K562 (cell line): ENCODE results near the gene TLR2. TPM values are rescaled to one million over a fixed set of nuclear protein-coding genes. Genes with fewer than 3 reads are reported as not detected.

Experiments
- ATAC-seq: fragments of 200-7000 bp; cut with Tn5 transposase; 3 replicates; pipeline ENCODE4 v1.9.1; 2020; ENCODE audit warnings: moderate library complexity
- BruUV-seq: library from RNA; stranded (reverse); fragments of 400-500 nt; replicated peaks from 2 replicates; lab custom pipeline; 2021; lab: Mats Ljungman, UMichigan
- CTCF ChIA-PET: fragments of 300-600 bp; formaldehyde crosslinking; extraction: SDS; loops from one replicate; lab custom pipeline; 2021; ENCODE audit warnings: low intra/inter-chr PET ratio; lab: Yijun Ruan, JAX
- POLR2A ChIA-PET: fragments of 300-600, 350-650 bp; sonication (Branson Sonifier 250); formaldehyde crosslinking; extraction: SDS; loops from one replicate; lab custom pipeline; 2021; ENCODE audit warnings: antibody characterized with exemption, inconsistent platforms; lab: Yijun Ruan, JAX
- DNase-seq, 4 experiments: peaks; one replicate each; pipeline versions ENCODE4 v3.0.0 to v3.0.0-alpha.2; 2011 to 2018; ENCODE audit warnings: low spot score in 3 of 4, mixed read lengths in 3 of 4; ENCODE audit errors: extremely low read depth in 1 of 4
- FAIRE-seq: peaks from 2 replicates; lab custom pipeline; 2011; peaks lifted over from hg19 to GRCh38; lab: Jason Lieb, UNC
- H2AFZ ChIP-seq: 2 replicates; pipeline ENCODE4 v1.6.0; 2011; ENCODE audit warnings: low read depth, low read length, control low read depth, inconsistent platforms
- H3K27ac ChIP-seq: fragments of 200-600 bp; 3 replicates; pipeline ENCODE4 v1.8.0; 2011; ENCODE audit warnings: low read depth, mild to moderate bottlenecking, control low read depth, inconsistent platforms, low read length, moderate library complexity, mixed read lengths; ENCODE audit errors: extremely low read depth
- H3K27me3 ChIP-seq, 2 experiments: fragments of 300-600 bp in 1 of 2; 2 replicates in 1 of 2; 3 replicates in 1 of 2; pipeline versions ENCODE4 v1.6.0 to v1.8.0; 2011; ENCODE audit warnings: inconsistent platforms in 2 of 2, low read length in 2 of 2, mild to moderate bottlenecking in 1 of 2, mixed read lengths in 1 of 2, moderate library complexity in 1 of 2; ENCODE audit not compliant: control insufficient read depth in 2 of 2, insufficient read depth in 2 of 2
- H3K36me3 ChIP-seq: fragments of 300-600 bp; 3 replicates; pipeline ENCODE4 v1.8.0; 2011; ENCODE audit warnings: mild to moderate bottlenecking, low read length, inconsistent platforms; ENCODE audit not compliant: control insufficient read depth, insufficient read depth
- H3K4me1 ChIP-seq, 2 experiments: fragments of 200-600 bp in 1 of 2; replicated peaks in 1 of 2; 2 replicates in 1 of 2; 3 replicates in 1 of 2; pipeline versions ENCODE4 v1.5.1 to v1.8.0; 2011; ENCODE audit warnings: inconsistent platforms in 2 of 2, low read length in 2 of 2, mild to moderate bottlenecking in 1 of 2, mixed read lengths in 1 of 2, moderate library complexity in 1 of 2; ENCODE audit not compliant: control insufficient read depth in 2 of 2, insufficient read depth in 2 of 2
- H3K4me2 ChIP-seq: 2 replicates; pipeline ENCODE4 v1.6.1; 2011; ENCODE audit warnings: low read length, control low read depth, inconsistent platforms, mixed read lengths; ENCODE audit not compliant: insufficient read depth
- H3K4me3 ChIP-seq: fragments of 200-600 bp; sonication (generic), shearing (Covaris generic); 2 replicates; pipeline ENCODE4 v1.5.1; 2016; ENCODE audit warnings: control low read depth, inconsistent platforms
- H3K79me2 ChIP-seq: fragments of 200-600 bp; 3 replicates; pipeline ENCODE4 v1.8.0; 2011; ENCODE audit warnings: low read length, inconsistent platforms; ENCODE audit not compliant: control insufficient read depth, insufficient read depth
- H3K9ac ChIP-seq, 2 experiments: 2 replicates each; pipeline versions ENCODE4 v1.6.0 to v1.6.1; 2011; ENCODE audit warnings: low read depth in 2 of 2, low read length in 2 of 2, control low read depth in 1 of 2, inconsistent platforms in 1 of 2, mild to moderate bottlenecking in 1 of 2, mixed read lengths in 1 of 2; ENCODE audit not compliant: insufficient read depth in 1 of 2
- H3K9me1 ChIP-seq: one replicate; pipeline ENCODE4 v1.6.0; 2011; ENCODE audit warnings: inconsistent platforms, mild to moderate bottlenecking, low read length, moderate library complexity; ENCODE audit not compliant: control insufficient read depth, insufficient read depth
- H3K9me3 ChIP-seq: replicated peaks from 2 replicates; pipeline ENCODE4 v1.5.1; 2011; ENCODE audit warnings: low read depth, low read length, inconsistent platforms; ENCODE audit not compliant: control insufficient read depth, insufficient read depth
- H4K20me1 ChIP-seq: replicated peaks from 2 replicates; pipeline ENCODE4 v1.6.1; 2011; ENCODE audit warnings: low read length, inconsistent platforms, mixed read lengths; ENCODE audit not compliant: control insufficient read depth, insufficient read depth
- DPF2 ChIP-seq: fragments of 450-650 bp; IDR thresholded peaks from 2 replicates; pipeline ENCODE4 v1.6.1; 2016
- HDAC6 ChIP-seq: IDR thresholded peaks from 2 replicates; pipeline ENCODE4 v1.6.1; 2012; ENCODE audit warnings: low read depth, mild to moderate bottlenecking, control low read depth, inconsistent platforms, low read length, moderate library complexity
- KAT7 ChIP-seq: sonication (generic); formaldehyde crosslinking; IDR thresholded peaks from 2 replicates; pipeline ENCODE4 v1.8.0; 2022; ENCODE audit warnings: missing genetic modification reagents, mild to moderate bottlenecking, borderline replicate concordance
- KLF6 ChIP-seq: fragments of 250-450 bp; sonication (Bioruptor Pico); IDR thresholded peaks from 2 replicates; pipeline ENCODE4 v1.4.0; 2020; ENCODE audit warnings: mild to moderate bottlenecking, moderate library complexity, borderline replicate concordance
- TEAD1 ChIP-seq, 2 experiments: fragments of 450-650 bp in 1 of 2; sonication (generic) in 1 of 2; formaldehyde crosslinking; IDR thresholded peaks; 2 replicates each; pipeline versions ENCODE4 v1.4.0 to v1.8.0; 2020 to 2022; ENCODE audit warnings: mild to moderate bottlenecking in 2 of 2, missing genetic modification reagents in 1 of 2
- XRCC5 ChIP-seq: fragments of 200-400 bp; formaldehyde crosslinking; IDR thresholded peaks from 2 replicates; pipeline ENCODE4 v1.6.1; 2017; ENCODE audit warnings: low read depth, mild to moderate bottlenecking, low read length
- ZBTB8A ChIP-seq: fragments of 450-650 bp; IDR thresholded peaks from 2 replicates; pipeline ENCODE4 v1.6.1; 2018; ENCODE audit warnings: mild to moderate bottlenecking, moderate library complexity; ENCODE audit not compliant: partially characterized antibody
- ZNF699 ChIP-seq: fragments of 250-450 bp; sonication (Bioruptor Pico); IDR thresholded peaks from 2 replicates; pipeline ENCODE4 v1.8.0; 2021; ENCODE audit warnings: mild to moderate bottlenecking, moderate library complexity; ENCODE audit not compliant: insufficient replicate concordance
- ZNF717 ChIP-seq: fragments of 250-450 bp; sonication (Bioruptor Pico); IDR thresholded peaks from 2 replicates; pipeline ENCODE4 v1.5.0; 2021
- WGBS: fragments of 100-300 bp; shearing (Covaris generic); methylation state at CpG from one replicate; pipeline ENCODE4 v1.1.6; 2016; ENCODE audit warnings: low coverage, mixed read lengths; ENCODE audit not compliant: insufficient coverage; ENCODE audit errors: missing lambda C conversion rate; 5-methylcytosine and 5-hydroxymethylcytosine counted together
- in situ Hi-C: fragments of 300-500 bp; cut with MboI; formaldehyde crosslinking; loops from 4 replicates; pipeline ENCODE4 v1.15.0; 2018; ENCODE audit warnings: inconsistent platforms, mixed read lengths
- intact Hi-C: fragments of 100-400 bp; cut with micrococcal nuclease; formaldehyde crosslinking; loops from 2 replicates; pipeline ENCODE4 v1.14.2; 2022
- polyA plus RNA-seq, 8 experiments: library from polyadenylated mRNA; depleted of rRNA in 4 of 8; stranded (reverse) in 5 of 8; unstranded in 3 of 8; fragments of >200 nt; fragmentation: Nextera tagmentation in 2 of 8; fragmentation: Illumina TruSeq in 1 of 8; extraction: Ambion mirVana in 2 of 8; extraction: Trizol in 1 of 8; gene quantifications; 2 replicates each; pipeline versions ENCODE4 v1.2.1 to v1.2.3, GENCODE V29; 2011 to 2014; ENCODE audit warnings: inconsistent platforms in 1 of 8, missing spikeins in 1 of 8
- total RNA-seq, 7 experiments: library from RNA; depleted of rRNA in 6 of 7; stranded (reverse); fragments of >200 nt in 6 of 7; fragmentation: Illumina TruSeq in 2 of 7; extraction: Trizol in 2 of 7; gene quantifications; 2 replicates each; pipeline versions ENCODE4 v1.2.1 to v1.2.3, GENCODE V29; 2011 to 2021; ENCODE audit warnings: low replicate concordance in 1 of 7
- TF ChIP-seq, protein P1 (sequence below): sonication (generic); formaldehyde crosslinking; IDR thresholded peaks from 2 replicates; pipeline ENCODE4 v1.9.0; 2022; ENCODE audit warnings: mild to moderate bottlenecking, missing genetic modification reagents
- TF ChIP-seq, protein P2 (sequence below), 3 experiments: fragments of 200-800 bp in 1 of 3; fragments of 250-450 bp in 1 of 3; fragments of 450-650 bp in 1 of 3; sonication (Bioruptor Pico) in 1 of 3; sonication (Bioruptor generic) in 1 of 3; formaldehyde crosslinking in 1 of 3; IDR thresholded peaks; 2 replicates each; pipeline versions ENCODE4 v1.6.1 to v1.8.0; 2016 to 2022; ENCODE audit warnings: mild to moderate bottlenecking in 2 of 3, missing genetic modification characterization in 2 of 3, missing compliant biosample characterization in 1 of 3, moderate library complexity in 1 of 3
- TF ChIP-seq, protein P3 (sequence below): IDR thresholded peaks from 2 replicates; pipeline ENCODE4 v1.6.1; 2012; ENCODE audit warnings: low read depth, low read length, improper control_type of control experiment, borderline replicate concordance

TLR2 gene
- total and polyA plus RNA-seq, 9 of the 15 experiments (the other 6 are each of a cell fraction or from before 2014, with no cell fraction given): 0.09 to 0.11 TPM; not detected in 7

DNA sequence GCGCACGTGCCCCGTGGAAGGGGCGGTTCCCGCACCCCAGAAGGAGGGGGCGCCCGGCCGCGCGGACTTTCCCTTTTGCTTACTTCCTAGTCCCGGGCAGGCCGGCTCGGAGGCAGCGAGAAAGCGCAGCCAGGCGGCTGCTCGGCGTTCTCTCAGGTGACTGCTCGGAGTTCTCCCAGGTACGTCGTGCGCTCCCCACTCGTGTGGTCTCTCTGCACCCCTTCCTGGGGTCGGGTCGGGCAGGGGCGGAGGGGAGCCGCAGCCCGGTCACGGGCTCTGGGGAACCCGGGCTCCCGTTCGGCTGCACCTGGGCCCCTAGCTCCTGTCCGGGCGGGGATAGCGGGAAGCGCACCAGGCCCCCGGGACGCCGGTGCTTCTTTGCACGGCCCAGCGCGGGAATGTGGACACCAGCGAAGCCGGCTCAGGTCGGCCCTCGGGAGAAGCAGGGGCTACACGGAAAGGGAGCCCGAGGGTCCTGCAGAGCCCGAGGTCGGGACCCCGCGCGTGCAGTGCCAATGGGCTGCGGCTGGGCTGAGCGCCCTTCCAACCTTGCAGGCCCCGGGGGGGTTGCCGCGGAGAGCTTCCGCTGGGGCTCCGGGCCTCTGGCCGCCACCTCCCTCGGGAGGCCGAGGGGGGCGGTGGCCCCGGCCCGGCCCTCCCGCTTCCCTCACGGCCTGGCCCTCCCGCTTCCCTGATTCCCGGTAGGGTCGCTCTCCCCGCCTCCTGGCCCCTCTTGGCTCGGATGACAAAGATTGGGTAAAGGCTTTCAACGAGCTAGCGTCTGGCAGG, at the start of gene TLR2 (continued):
- TF ChIP-seq, protein P1, sequence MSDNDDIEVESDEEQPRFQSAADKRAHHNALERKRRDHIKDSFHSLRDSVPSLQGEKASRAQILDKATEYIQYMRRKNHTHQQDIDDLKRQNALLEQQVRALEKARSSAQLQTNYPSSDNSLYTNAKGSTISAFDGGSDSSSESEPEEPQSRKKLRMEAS (CRISPR knock-in tag): 0 out of 2 replicates have a peak, but pooled peaks have one; percentile 31

DNA sequence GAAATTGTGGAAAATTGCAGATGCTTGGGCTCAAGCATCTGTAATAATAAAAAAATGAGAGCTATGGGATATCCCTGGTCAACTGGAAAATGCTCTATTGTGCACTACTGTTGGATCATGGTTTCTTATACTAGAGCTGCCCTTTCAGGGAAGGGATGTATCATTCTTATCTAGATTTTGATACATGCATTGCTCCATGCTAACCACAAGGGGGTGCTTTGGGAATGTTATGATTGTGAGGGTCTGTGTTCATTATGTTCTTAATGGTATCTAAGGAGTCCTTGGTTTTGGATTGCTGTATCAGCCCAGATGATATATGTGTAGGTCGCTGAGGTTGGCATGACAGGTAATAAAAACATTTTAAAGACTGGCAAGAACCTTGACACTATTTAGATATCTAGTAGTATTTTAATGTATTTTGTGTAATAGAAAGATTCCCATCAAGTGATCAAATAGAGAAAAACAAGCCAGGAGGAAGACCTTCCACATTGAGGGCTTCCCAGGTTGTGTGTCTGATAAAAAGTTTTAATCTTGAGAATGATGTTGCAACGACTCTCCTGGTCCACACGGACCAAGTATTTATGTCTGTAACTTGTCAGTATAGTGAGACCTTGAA, 49.2 kb upstream of the TLR2 start:
- H3K4me2 ChIP-seq: no peak overlapping the region
- H2AFZ ChIP-seq: no peak overlapping the region
- ChIA-PET POLR2A (interaction anchor here (0.7 kb wide), 1 partner anchor 36 kb away, joined by 3 read pairs; no protein-coding TSS in a partner anchor), CTCF (no interaction called here)
- in situ Hi-C loops: loop anchor here (10.0 kb wide), 1 partner anchor 780 kb away; no protein-coding TSS in a partner anchor
- 85% methylated on average over 3 of the region's 3 CpGs for WGBS
- no peak overlapping the region for H3K4me3 ChIP-seq
- peak; percentile 75 for ATAC-seq
- H3K9me3 ChIP-seq: no peaks in the 10 kb centered on the region
- FAIRE-seq: no peak
- no peaks in the 10 kb centered on the region for H3K27me3 ChIP-seq
- H4K20me1 ChIP-seq: no peaks in the 10 kb centered on the region
- H3K27ac ChIP-seq: no peak overlapping the region
- BruUV-seq: no TSS peak
- H3K36me3 ChIP-seq: peaks cover 58% of the 10 kb centered on the region
- no peaks in the 10 kb centered on the region for H3K79me2 ChIP-seq
- peaks cover 0 to 2% of the 10 kb centered on the region in 2 experiments; a peak in 1 of 5 replicates for H3K4me1 ChIP-seq
- DNase-seq: peak; percentile 23 to 55 (median 38)
- intact Hi-C loops: no loop called here
- no peaks in the 10 kb centered on the region for H3K9me1 ChIP-seq
- no peak overlapping the region for H3K9ac ChIP-seq
- TF ChIP-seq DPF2 (no peak), KLF6 (CRISPR knock-in tag) (no peak), ZNF717 (no peak), ZBTB8A (no peak), HDAC6 (no peak), TEAD1 (CRISPR knock-in tag; IDR thresholded peaks at IDR 0.05) (0 out of 4 replicates have a peak, but pooled peaks of 1 of the 2 experiments have one; percentile 51), ZNF699 (no peak), KAT7 (no peak), XRCC5 (no peak)
- TF ChIP-seq, protein P2, sequence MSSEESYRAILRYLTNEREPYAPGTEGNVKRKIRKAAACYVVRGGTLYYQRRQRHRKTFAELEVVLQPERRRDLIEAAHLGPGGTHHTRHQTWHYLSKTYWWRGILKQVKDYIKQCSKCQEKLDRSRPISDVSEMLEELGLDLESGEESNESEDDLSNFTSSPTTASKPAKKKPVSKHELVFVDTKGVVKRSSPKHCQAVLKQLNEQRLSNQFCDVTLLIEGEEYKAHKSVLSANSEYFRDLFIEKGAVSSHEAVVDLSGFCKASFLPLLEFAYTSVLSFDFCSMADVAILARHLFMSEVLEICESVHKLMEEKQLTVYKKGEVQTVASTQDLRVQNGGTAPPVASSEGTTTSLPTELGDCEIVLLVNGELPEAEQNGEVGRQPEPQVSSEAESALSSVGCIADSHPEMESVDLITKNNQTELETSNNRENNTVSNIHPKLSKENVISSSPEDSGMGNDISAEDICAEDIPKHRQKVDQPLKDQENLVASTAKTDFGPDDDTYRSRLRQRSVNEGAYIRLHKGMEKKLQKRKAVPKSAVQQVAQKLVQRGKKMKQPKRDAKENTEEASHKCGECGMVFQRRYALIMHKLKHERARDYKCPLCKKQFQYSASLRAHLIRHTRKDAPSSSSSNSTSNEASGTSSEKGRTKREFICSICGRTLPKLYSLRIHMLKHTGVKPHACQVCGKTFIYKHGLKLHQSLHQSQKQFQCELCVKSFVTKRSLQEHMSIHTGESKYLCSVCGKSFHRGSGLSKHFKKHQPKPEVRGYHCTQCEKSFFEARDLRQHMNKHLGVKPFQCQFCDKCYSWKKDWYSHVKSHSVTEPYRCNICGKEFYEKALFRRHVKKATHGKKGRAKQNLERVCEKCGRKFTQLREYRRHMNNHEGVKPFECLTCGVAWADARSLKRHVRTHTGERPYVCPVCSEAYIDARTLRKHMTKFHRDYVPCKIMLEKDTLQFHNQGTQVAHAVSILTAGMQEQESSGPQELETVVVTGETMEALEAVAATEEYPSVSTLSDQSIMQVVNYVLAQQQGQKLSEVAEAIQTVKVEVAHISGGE (CRISPR knock-in tag; IDR thresholded peaks at IDR 0.05): no peak
- TF ChIP-seq, protein P3, sequence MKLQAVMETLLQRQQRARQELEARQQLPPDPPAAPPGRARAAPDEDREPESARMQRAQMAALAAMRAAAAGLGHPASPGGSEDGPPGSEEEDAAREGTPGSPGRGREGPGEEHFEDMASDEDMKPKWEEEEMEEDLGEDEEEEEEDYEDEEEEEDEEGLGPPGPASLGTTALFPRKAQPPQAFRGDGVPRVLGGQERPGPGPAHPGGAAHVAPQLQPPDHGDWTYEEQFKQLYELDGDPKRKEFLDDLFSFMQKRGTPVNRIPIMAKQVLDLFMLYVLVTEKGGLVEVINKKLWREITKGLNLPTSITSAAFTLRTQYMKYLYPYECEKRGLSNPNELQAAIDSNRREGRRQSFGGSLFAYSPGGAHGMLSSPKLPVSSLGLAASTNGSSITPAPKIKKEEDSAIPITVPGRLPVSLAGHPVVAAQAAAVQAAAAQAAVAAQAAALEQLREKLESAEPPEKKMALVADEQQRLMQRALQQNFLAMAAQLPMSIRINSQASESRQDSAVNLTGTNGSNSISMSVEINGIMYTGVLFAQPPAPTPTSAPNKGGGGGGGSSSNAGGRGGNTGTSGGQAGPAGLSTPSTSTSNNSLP: peak; percentile 74; the same call in 1 of the 2 replicates
